T-helper 17 cell (primary cell): Measurements from ENCODE around the gene HAUS8. TPM values are rescaled to one million over a fixed set of nuclear protein-coding genes. Genes with fewer than 3 reads are reported as not detected.
A peak's percentile ranks its signal among the peaks of the same experiment; 100 is the strongest.
"Not testable (repeated sequence)": the region's sequence is repeated elsewhere in the genome, so short reads cannot be mapped to it uniquely, and the experiment has no call there.

Source experiments
- ATAC-seq: fragments of 150-1000 bp; cut with Tn5 transposase; 2 replicates; pipeline ENCODE4 v1.10.0; 2021; ENCODE audit warnings: mild to moderate bottlenecking, moderate library complexity
- DNase-seq, 3 donors: peaks; one replicate each; pipeline versions ENCODE4 v3.0.0 to v3.0.0-alpha.2; 2020 to 2021
- H3K9me3 ChIP-seq: one replicate; pipeline ENCODE4 v1.7.0; 2013; ENCODE audit warnings: low read length, mild to moderate bottlenecking; ENCODE audit not compliant: control insufficient read depth, poor library complexity, severe bottlenecking
- H3K27ac Mint-ChIP-seq: one replicate; pipeline ENCODE4 v1.8.0; 2022; ENCODE audit warnings: mild to moderate bottlenecking, moderate library complexity, mixed read lengths
- H3K27me3 Mint-ChIP-seq: one replicate; pipeline ENCODE4 v1.8.0; 2022; ENCODE audit warnings: mixed read lengths
- H3K36me3 Mint-ChIP-seq: one replicate; pipeline ENCODE4 v1.8.0; 2022; ENCODE audit warnings: low read depth, mixed read lengths
- H3K4me1 Mint-ChIP-seq: one replicate; pipeline ENCODE4 v1.8.0; 2022; ENCODE audit warnings: mild to moderate bottlenecking, mixed read lengths
- H3K4me3 Mint-ChIP-seq: one replicate; pipeline ENCODE4 v1.8.0; 2022; ENCODE audit warnings: mild to moderate bottlenecking, moderate library complexity, mixed read lengths
- total RNA-seq, 4 donors: library from RNA in 2 of 4; stranded (reverse) in 2 of 4; gene quantifications; one replicate each; pipeline ENCODE4 v1.2.3 and lab custom pipeline; 2022 to 2026

HAUS8 gene
- total RNA-seq, 2 donors from 2014 or later: 18.4 to 26.2 TPM

GRCh38 chr19:17027535-17027975, 47.7 kb downstream of the HAUS8 start:
- DNase-seq: no peak
- H3K4me1 Mint-ChIP-seq: peaks cover 12% of the 10 kb centered on the region
- H3K9me3 ChIP-seq: peaks cover 6% of the 10 kb centered on the region
- peaks cover 6% of the 10 kb centered on the region for H3K36me3 Mint-ChIP-seq
- peaks cover 42% of the 10 kb centered on the region for H3K27me3 Mint-ChIP-seq
- no peak overlapping the region for H3K27ac Mint-ChIP-seq
- no peak for ATAC-seq
- peak overlapping the region; percentile 86 for H3K4me3 Mint-ChIP-seq

GRCh38 chr19:17026706-17027534, 48.3 kb downstream of the HAUS8 start, which contains the start of gene CPAMD8:
Gene CPAMD8 (minus strand): TSS chr19:17026810. CDS start chr19:17026642, 168 bp downstream.
- Mint-ChIP-seq H3K4me1 (peaks cover 12% of the 10 kb centered on the region), H3K27ac (peak within 1 kb of the TSS; percentile 53), H3K27me3 (peaks cover 42% of the 10 kb centered on the region), H3K36me3 (peaks cover 6% of the 10 kb centered on the region), H3K4me3 (peak within 1 kb of the TSS; percentile 87)
- ATAC-seq (no peak), DNase-seq (no peak)
- H3K9me3 ChIP-seq: peaks cover 6% of the 10 kb centered on the region

GRCh38 chr19:17025991-17026658, 49.1 kb downstream of the HAUS8 start:
- peak overlapping the region; percentile 53 for H3K27ac Mint-ChIP-seq
- H3K4me3 Mint-ChIP-seq: peak overlapping the region; percentile 87
- ATAC-seq: peak; percentile 33
- DNase-seq: no peak
- peaks cover 42% of the 10 kb centered on the region for H3K27me3 Mint-ChIP-seq
- H3K4me1 Mint-ChIP-seq: peaks cover 12% of the 10 kb centered on the region
- peaks cover 6% of the 10 kb centered on the region for H3K36me3 Mint-ChIP-seq
- H3K9me3 ChIP-seq: peaks cover 6% of the 10 kb centered on the region

DNA sequence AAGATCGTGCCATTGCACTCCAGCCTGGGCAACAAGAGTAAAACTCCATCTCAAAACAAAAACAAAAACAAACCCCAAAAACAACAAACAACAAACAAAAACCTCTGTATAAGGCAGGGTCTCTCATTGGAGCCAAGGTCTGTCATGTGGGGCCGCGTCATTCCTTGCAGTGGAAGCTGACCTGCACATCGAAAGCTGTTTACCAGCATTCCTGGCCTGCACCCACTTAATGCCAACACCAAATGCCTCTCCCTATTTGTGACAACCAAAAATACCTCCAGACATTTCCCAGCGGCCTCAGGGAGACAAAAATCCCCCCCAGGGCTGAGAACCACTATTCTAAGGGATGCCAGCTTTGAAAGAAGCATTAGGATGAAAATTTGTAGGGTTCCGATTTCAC, 49.9 kb downstream of the HAUS8 start:
- Mint-ChIP-seq H3K36me3 (peaks cover 6% of the 10 kb centered on the region), H3K27ac (peak overlapping the region; percentile 54), H3K4me3 (no peak overlapping the region), H3K4me1 (peaks cover 12% of the 10 kb centered on the region), H3K27me3 (peaks cover 42% of the 10 kb centered on the region)
- DNase-seq (no peak), ATAC-seq (no peak)
- H3K9me3 ChIP-seq: peaks cover 6% of the 10 kb centered on the region

DNA sequence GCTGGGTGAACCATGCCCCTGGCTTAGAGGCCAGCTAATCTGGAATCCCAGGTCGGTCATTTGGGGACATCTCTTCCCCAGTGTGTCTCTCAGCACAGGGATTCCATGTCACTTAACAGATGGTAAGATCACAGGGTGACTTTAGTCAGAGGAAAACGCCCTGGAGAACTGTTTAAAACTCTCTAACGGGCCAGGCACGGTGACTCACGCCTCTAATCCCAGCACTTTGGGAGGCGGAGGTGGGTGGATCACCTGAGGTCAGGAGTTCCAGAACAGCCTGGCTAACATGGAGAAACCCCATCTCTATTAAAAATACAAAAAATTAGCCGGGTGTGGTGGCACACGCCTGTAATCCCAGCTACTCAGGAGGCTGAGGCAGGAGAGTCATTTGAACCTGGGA, 50.3 kb downstream of the HAUS8 start:
- Mint-ChIP-seq H3K27me3 (peaks cover 42% of the 10 kb centered on the region), H3K27ac (peak overlapping the region; percentile 54), H3K4me1 (peaks cover 12% of the 10 kb centered on the region)
- not testable (repeated sequence) for H3K4me3 Mint-ChIP-seq, DNase-seq, ATAC-seq, H3K9me3 ChIP-seq, H3K36me3 Mint-ChIP-seq

DNA sequence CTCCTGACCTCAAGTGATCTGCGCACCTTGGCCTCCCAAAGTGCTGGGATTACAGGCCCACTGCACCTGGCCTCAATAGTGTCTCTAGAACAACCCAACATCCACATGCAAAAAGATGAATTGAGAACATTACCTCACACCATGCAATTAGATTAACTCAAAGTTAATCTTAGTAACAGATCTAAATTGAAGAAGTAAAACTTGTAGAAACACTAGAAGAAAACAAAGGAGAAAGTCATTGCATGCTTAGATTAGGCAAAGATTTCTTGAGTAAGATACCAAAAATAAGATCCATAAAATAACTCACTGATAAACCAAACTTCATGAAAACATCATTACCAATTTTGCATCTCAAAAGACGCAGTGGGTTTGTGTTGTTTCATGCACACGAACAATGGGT, 51.4 kb downstream of the HAUS8 start:
- H3K9me3 ChIP-seq: peaks cover 6% of the 10 kb centered on the region
- H3K4me3 Mint-ChIP-seq: no peak overlapping the region
- DNase-seq (no peak), ATAC-seq (no peak)
- peaks cover 6% of the 10 kb centered on the region for H3K36me3 Mint-ChIP-seq
- peaks cover 12% of the 10 kb centered on the region for H3K4me1 Mint-ChIP-seq
- H3K27me3 Mint-ChIP-seq: peaks cover 38% of the 10 kb centered on the region
- no peak overlapping the region for H3K27ac Mint-ChIP-seq

GRCh38 chr19:17022738-17023137, 52.5 kb downstream of the HAUS8 start:
- no peak for ATAC-seq
- peaks cover 28% of the 10 kb centered on the region for H3K27me3 Mint-ChIP-seq
- H3K9me3 ChIP-seq: peaks cover 6% of the 10 kb centered on the region
- H3K4me3 Mint-ChIP-seq: no peak overlapping the region
- H3K4me1 Mint-ChIP-seq: peaks cover 9% of the 10 kb centered on the region
- H3K27ac Mint-ChIP-seq: no peak overlapping the region
- no peak for DNase-seq
- peaks cover 6% of the 10 kb centered on the region for H3K36me3 Mint-ChIP-seq

- H3K27ac Mint-ChIP-seq: no peak overlapping the region
- peaks cover 22% of the 10 kb centered on the region for H3K27me3 Mint-ChIP-seq
- H3K9me3 ChIP-seq: peaks cover 6% of the 10 kb centered on the region
- H3K36me3 Mint-ChIP-seq: peaks cover 6% of the 10 kb centered on the region
- no peak overlapping the region for H3K4me3 Mint-ChIP-seq
- no peak for DNase-seq
- ATAC-seq: no peak
- peaks cover 8% of the 10 kb centered on the region for H3K4me1 Mint-ChIP-seq
Measured at GRCh38 chr19:17021793-17022590, 53.3 kb downstream of the HAUS8 start.

GRCh38 chr19:17021328-17021727, 53.9 kb downstream of the HAUS8 start:
- DNase-seq (no peak), ATAC-seq (no peak)
- H3K27me3 Mint-ChIP-seq: peaks cover 21% of the 10 kb centered on the region
- peaks cover 7% of the 10 kb centered on the region for H3K4me1 Mint-ChIP-seq
- peaks cover 6% of the 10 kb centered on the region for H3K36me3 Mint-ChIP-seq
- H3K27ac Mint-ChIP-seq: no peak overlapping the region
- H3K9me3 ChIP-seq: peaks cover 6% of the 10 kb centered on the region
- H3K4me3 Mint-ChIP-seq: no peak overlapping the region

DNA sequence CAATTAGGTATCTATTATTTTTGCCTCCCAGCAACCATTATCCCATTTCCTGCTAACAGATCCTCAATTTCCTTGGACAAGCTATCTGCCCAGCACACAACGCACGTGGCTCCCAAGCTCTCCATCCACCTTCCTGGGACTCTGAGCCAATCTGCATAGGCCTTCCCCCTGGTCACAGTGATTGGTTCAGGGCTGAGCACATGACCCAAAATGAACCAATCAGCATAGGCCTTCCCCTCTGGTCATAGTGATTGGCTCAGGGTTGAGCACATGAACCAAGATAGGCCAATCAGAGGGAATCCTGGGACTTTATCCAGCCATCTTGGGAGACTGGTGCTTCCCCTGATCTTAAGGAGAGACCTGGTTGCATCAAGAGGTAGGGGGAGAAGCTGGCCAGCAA, 54.4 kb downstream of the HAUS8 start:
- H3K36me3 Mint-ChIP-seq: peaks cover 3% of the 10 kb centered on the region
- ATAC-seq (peak; percentile 32), DNase-seq (no peak)
- no peak overlapping the region for H3K4me3 Mint-ChIP-seq
- no peak overlapping the region for H3K27ac Mint-ChIP-seq
- peaks cover 6% of the 10 kb centered on the region for H3K9me3 ChIP-seq
- H3K4me1 Mint-ChIP-seq: peaks cover 2% of the 10 kb centered on the region
- peaks cover 16% of the 10 kb centered on the region for H3K27me3 Mint-ChIP-seq

DNA sequence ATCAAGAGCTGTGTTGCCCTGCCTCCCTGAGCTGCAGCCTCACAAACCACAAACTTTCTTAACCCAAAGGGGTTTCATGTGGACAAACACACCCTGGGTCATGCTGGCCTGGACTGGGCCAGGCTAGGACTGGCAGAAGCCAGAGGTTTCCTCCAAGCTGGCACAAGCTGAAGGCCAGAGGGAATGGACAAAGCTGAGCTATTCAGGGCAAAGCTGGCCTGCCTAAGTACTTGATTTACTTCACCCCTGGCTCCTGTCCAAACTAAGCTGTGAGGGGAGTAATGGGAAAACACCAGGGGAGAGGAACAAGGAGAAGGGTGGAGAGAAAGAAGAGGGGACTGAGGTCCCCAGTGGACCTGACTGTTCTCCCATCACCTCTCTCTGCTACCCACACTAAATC, 54.9 kb downstream of the HAUS8 start:
- Mint-ChIP-seq H3K36me3 (peaks cover 3% of the 10 kb centered on the region), H3K27ac (no peak overlapping the region), H3K4me1 (no peaks in the 10 kb centered on the region), H3K4me3 (no peak overlapping the region), H3K27me3 (peaks cover 12% of the 10 kb centered on the region)
- H3K9me3 ChIP-seq: peaks cover 6% of the 10 kb centered on the region
- DNase-seq (no peak), ATAC-seq (no peak)

DNA sequence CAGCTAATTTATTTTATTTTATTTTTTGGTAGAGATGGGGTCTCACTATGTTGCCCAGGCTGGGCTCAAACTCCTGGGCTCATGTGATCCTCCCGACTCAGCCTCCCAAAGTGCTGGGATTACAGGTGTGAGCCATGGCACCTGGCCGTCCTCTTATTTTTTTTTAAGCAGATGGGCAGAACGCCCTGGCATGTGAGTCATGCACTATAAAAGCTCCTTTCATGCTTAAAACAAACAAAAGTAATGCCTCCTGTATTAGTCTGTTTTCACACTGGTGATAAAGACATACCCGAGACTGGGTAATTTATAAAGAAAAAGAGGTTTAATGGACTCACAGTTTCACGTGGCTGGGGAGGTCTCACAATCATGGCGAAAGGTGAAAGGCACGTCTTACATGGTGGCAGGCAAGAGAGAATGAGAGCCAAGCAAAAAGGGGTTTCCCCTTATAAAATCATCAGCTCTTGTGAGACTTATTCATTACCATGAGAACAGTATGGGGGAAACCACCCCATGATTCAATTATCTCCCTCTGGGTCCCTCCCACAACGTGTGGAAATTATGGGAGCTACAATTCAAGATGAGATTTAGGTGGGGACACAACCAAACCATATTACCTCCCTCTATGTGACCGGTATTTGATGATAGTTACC, 60.9 kb downstream of the HAUS8 start:
- not testable (repeated sequence) for ATAC-seq, H3K4me3 Mint-ChIP-seq, H3K9me3 ChIP-seq, H3K4me1 Mint-ChIP-seq, H3K36me3 Mint-ChIP-seq, H3K27me3 Mint-ChIP-seq, DNase-seq, H3K27ac Mint-ChIP-seq
